ENCODE measurements around the gene TEX28.

DNA sequence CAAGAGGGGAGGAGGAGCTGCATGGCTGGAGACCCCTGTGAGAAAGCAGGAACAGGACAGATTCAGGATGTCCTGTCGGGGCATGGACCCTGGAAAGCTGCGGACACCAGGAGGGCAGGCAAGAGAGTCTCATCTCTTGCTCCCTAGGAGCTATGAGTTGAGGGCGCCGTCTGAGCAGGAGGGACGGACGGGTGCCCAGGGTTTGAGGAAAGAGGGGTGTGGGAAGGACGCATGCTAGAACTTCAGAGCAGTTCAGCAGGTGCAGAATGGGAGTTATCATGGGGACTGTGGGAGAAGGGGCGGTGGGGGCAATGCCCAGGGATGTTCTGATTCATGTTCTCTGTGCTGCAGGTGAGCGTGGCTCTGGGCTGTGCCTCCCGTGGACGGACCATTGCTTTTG is 25.5 kb upstream of the TEX28 start:
- TF ChIP-seq, protein P1, sequence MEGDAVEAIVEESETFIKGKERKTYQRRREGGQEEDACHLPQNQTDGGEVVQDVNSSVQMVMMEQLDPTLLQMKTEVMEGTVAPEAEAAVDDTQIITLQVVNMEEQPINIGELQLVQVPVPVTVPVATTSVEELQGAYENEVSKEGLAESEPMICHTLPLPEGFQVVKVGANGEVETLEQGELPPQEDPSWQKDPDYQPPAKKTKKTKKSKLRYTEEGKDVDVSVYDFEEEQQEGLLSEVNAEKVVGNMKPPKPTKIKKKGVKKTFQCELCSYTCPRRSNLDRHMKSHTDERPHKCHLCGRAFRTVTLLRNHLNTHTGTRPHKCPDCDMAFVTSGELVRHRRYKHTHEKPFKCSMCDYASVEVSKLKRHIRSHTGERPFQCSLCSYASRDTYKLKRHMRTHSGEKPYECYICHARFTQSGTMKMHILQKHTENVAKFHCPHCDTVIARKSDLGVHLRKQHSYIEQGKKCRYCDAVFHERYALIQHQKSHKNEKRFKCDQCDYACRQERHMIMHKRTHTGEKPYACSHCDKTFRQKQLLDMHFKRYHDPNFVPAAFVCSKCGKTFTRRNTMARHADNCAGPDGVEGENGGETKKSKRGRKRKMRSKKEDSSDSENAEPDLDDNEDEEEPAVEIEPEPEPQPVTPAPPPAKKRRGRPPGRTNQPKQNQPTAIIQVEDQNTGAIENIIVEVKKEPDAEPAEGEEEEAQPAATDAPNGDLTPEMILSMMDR (IDR thresholded peaks at IDR 0.05; ENCODE audit: low read depth, low read length): no peak
- TF ChIP-seq EZH2phosphoT487 (IDR thresholded peaks at IDR 0.05; ENCODE audit: low read depth): no peak

Data from OCI-LY3 (cell line).